ENCODE results near the gene NCKAP1.

DNA sequence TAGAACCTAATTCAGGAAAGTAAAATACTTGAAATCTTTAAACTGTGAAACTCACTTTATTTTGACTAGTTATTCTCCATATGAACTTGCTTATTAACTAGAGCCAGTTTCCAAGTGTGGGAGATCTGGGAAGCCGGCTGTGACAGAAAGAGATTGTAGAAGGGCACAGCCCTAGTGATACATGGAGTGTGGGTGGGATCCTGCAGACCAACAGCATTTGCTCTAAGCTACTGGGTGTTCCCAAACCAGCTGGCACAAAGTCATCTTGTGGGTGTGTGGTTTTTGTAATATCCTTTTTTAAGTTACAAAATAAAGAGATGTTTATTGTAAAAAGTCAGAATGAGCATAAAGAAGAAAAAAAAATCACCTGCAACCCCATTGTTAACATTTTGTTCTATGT, 43.7 kb upstream of the NCKAP1 start:
- TF ChIP-seq, protein P1, sequence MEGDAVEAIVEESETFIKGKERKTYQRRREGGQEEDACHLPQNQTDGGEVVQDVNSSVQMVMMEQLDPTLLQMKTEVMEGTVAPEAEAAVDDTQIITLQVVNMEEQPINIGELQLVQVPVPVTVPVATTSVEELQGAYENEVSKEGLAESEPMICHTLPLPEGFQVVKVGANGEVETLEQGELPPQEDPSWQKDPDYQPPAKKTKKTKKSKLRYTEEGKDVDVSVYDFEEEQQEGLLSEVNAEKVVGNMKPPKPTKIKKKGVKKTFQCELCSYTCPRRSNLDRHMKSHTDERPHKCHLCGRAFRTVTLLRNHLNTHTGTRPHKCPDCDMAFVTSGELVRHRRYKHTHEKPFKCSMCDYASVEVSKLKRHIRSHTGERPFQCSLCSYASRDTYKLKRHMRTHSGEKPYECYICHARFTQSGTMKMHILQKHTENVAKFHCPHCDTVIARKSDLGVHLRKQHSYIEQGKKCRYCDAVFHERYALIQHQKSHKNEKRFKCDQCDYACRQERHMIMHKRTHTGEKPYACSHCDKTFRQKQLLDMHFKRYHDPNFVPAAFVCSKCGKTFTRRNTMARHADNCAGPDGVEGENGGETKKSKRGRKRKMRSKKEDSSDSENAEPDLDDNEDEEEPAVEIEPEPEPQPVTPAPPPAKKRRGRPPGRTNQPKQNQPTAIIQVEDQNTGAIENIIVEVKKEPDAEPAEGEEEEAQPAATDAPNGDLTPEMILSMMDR (conservative IDR thresholded peaks at IDR 0.05; ENCODE audit: low read depth, low read length) = no peak
- no peak for TF ChIP-seq MAZ (IDR thresholded peaks at IDR 0.05; ENCODE audit: borderline replicate concordance, low read depth, low read length)
- TF ChIP-seq POLR2A (IDR thresholded peaks at IDR 0.05; ENCODE audit: low read depth, low read length) = no peak
- TF ChIP-seq RCOR1 (IDR thresholded peaks at IDR 0.05; ENCODE audit: insufficient replicate concordance, low read length) = no peak
- no peak for TF ChIP-seq RFX5 (IDR thresholded peaks at IDR 0.05; ENCODE audit: low read depth, low read length)
- TF ChIP-seq, protein P2, sequence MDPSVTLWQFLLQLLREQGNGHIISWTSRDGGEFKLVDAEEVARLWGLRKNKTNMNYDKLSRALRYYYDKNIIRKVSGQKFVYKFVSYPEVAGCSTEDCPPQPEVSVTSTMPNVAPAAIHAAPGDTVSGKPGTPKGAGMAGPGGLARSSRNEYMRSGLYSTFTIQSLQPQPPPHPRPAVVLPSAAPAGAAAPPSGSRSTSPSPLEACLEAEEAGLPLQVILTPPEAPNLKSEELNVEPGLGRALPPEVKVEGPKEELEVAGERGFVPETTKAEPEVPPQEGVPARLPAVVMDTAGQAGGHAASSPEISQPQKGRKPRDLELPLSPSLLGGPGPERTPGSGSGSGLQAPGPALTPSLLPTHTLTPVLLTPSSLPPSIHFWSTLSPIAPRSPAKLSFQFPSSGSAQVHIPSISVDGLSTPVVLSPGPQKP (IDR thresholded peaks at IDR 0.05; ENCODE audit: borderline replicate concordance, low read depth, low read length) = no peak
- TF ChIP-seq, protein P3, sequence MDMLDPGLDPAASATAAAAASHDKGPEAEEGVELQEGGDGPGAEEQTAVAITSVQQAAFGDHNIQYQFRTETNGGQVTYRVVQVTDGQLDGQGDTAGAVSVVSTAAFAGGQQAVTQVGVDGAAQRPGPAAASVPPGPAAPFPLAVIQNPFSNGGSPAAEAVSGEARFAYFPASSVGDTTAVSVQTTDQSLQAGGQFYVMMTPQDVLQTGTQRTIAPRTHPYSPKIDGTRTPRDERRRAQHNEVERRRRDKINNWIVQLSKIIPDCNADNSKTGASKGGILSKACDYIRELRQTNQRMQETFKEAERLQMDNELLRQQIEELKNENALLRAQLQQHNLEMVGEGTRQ (IDR thresholded peaks at IDR 0.05; ENCODE audit: low read depth, low read length) = no peak
- no peak for TF ChIP-seq CEBPB (IDR thresholded peaks at IDR 0.05; ENCODE audit: low read depth, low read length)
- no peak for TF ChIP-seq MXI1 (IDR thresholded peaks at IDR 0.05; ENCODE audit: borderline replicate concordance, low read depth, low read length)
- TF ChIP-seq BHLHE40 (IDR thresholded peaks at IDR 0.05; ENCODE audit: low read depth, low read length) = no peak
- TF ChIP-seq NFE2L2 (IDR thresholded peaks at IDR 0.05; ENCODE audit: low read depth, low read length) = no peak
- no peak for TF ChIP-seq RAD21 (IDR thresholded peaks at IDR 0.05; ENCODE audit: low read length)
